Activated CD4-positive, alpha-beta T cell treated with anti-CD3 and anti-CD28 coated beads, Interleukin-2, Interleukin-6, amounts not matched to agents 100 ng/mL and 50 ng/mL, durations not matched to agents 16 hours and 8 hours (primary cell): ENCODE data around the gene DCAF6.

ENCODE experiments used
- DNase-seq: peaks from one replicate; pipeline ENCODE4 v3.0.0-alpha.2; 2020

The DCAF6 gene

DNA sequence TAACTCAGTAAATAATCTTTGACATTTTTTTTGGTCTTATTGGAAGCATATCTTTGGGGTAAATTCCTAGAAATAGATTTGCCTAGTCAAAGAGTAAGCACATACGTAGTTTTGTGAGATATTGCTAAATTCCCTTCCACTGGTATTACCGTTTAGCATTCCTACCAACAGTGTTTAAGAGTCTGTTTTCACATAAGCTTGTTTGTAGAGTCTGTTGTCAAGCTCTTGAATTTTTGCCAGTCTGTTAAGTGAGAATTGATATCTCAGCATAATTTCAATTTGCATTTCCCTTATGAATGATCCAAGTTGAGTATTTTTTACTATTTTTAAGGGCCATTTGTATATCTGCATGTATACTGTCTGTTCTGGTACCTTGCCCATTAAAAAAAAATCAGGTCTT lies 37.3 kb downstream of the DCAF6 start:
- DNase-seq = no peak

DNA sequence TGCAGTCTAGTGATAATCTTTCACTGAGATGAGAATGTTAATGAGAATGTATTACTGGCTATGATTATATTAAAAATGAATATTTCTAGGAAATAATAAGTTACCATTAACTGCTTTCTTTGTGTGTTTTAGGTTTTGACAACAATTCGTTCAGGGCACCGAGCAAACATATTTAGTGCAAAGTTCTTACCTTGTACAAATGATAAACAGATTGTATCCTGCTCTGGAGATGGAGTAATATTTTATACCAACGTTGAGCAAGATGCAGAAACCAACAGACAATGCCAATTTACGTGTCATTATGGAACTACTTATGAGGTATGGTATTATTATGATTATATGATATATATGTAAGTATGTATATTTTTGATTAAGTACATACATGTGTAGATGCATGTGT lies 38.2 kb downstream of the DCAF6 start:
- DNase-seq = no peak

DNA sequence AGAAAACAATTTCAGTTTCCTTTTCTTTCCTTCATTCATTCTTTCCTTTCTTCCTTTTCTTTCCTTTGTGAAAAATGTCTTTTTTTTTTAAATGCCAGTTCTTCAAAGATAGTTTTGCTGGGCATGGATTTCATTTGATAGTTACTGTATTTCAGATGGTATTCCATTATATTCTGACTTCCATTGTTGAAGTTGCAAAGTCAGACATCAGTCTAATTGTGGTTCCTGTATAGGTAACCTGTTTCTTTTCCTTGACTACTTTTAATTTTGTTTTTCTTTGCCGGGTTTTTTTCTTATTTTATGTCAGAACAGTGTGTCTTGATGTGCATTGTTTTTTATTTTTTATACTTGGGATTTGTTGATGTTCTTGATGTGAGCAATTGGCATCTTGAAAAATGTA lies 40.8 kb downstream of the DCAF6 start:
- DNase-seq = no peak

DNA sequence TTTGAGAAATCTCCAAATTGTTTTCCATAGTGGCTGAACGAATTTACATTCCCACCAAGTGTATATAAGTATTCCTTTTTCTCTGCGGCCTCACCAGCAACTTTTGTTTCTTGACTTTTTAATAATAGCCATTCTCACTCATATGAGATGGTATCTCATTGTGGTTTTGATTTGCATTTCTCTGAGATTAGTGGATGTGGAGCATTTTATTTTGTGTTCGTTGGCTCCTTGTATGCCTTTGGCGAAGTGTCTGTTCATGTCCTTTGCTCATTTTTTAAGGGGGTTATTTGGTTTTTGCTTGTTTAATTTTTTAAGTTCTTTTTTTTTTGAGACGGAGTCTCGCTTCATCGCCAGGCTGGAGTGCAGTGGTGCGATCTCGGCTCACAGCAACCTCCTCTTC lies 45.5 kb downstream of the DCAF6 start:
- DNase-seq = no peak

DNA sequence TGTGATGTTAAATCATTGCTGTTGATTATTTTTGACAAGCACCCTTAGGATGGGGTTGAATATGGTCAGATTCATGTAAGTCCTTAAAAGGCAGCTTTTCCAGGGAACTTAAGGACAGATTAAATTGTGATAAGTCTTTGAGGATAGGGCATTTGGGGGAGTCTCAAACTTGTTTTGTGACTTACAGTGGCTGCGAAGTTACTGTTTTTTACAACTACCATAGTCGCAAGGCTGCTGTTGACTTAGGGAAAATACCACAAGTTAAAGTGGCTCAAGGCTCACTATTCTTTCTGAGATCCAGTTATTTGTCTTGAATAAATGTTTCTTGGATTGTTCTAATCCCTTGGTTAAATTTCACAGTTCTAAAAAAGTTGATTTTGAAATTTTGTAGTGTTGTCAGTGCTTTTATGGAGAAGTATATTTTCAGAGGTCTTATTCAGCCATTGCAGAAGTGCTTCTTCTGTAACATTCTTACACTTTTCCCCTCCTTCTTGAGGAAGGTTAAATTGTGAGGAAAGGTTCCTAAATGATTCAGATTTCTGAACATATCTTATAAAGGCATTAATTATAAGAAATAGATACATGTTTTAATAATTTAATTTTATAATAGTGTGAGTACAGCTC lies 47.4 kb downstream of the DCAF6 start:
- DNase-seq = no peak

DNA sequence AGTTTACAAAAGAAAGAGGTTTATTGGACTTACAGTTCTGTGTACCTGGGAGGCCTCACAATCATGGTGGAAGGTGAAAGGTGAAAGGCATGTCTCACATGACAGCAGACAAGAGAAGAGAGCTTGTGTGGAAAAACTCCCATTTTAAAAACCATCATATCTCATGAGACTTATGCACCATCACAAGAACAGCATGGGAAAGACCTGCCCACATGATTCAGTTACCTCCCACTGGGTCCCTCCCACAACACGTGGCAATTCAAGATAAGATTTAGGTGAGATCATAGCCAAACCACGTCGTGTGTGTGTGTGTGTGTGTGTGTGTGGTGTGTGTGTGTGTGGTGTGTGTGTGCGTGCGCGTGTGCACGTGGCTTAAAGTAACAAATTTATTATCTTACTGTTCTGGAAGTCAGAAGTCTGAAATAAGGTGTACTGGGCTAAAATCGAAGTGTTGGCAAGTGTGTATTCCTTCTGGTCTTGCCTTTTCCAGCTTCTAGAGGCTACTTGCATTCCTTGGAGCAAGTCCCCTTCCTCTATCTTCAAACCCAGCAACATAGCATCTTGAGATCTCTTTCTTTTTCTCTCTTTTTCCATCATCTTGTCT lies 48.5 kb downstream of the DCAF6 start:
- peak; percentile 1 for DNase-seq

DNA sequence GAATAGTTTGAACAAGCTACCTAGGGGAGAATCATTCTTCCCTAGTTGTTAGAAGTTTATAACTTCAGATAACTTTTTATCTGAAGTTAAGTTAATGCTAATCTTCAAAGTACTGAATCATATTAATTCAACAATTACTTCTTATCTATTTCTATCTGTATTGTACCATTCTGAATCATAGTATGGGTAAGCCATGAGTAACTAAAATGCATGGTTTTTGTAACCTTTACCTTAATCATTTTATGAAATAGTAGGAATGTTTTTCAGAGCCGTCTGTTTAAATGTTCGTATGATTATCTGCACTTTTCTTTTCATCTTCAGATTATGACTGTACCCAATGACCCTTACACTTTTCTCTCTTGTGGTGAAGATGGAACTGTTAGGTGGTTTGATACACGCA lies 50.7 kb downstream of the DCAF6 start:
- no peak for DNase-seq

DNA sequence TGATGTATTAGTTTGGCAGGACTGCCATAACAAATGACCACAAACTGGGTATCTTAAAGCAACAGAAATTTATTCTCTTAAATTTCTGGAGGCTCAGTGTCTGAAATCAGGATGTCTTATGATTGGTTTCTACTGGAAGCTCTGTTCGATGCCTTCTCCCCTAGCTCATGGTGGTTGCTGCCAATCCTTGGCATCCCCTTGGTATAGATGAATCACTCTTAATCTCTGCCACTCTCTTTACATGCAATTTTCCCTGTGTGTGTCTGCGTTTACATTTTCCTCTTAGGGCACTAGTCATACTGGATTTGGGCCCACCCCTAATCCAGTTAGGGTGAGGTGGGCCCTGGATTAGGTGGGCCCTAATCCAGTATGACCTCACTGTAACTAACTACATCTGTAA lies 55.1 kb downstream of the DCAF6 start:
- no peak for DNase-seq

DNA sequence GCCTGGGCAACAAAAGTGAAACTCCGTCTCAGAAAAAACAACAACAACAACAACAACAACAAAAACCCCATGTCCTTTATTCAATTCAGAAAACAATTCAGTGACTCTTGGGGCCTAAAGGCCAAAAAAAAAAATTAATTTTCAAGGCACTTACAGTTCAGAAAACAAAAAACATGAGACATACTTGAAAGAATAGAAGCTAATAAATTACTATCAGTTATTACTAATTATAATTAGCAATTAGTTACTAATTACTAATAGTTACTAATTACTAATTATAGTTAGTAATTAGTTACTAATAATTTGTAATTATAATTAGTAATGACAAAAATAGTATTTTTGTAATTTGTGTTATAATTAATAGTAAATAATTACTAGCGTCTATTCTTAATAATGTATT lies 57.2 kb downstream of the DCAF6 start:
- no peak for DNase-seq

DNA sequence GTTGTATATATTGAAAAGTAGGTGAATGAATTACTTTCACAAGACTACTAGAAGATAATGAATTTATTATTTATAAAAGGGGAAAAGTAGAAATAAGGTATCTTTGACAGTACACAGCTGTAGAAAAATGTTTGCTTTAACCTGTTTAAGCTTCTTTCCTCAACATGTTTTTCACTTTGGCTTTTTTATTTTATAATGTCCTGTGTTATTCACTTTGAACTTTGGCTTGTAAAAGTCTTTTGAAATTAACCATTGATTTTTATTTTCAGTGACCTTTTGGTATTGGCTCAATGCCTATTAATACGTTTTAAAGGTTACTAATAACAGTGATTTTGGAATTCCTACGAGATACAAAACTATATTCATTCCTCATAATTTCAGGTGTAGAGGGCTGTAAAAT lies 58.1 kb downstream of the DCAF6 start:
- DNase-seq = no peak

DNA sequence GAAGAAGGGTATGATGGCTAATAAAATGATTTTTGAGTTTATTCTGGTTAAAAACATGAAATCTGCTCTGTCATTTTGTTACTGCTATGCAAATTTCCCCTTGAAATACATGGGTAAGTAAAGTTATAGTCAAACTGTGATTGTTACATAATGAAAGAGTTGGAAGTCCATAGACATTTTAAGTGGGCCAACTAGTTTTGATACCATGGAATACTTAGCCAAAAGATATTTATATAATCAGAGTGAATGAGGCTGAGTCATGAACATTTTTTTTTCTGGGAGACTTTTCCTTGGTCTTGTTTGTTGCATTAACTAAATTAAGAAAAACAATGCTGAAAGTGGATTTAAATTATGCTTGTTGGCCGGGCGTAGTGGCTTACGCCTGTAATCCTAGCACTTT lies 58.6 kb downstream of the DCAF6 start:
- DNase-seq = no peak

DNA sequence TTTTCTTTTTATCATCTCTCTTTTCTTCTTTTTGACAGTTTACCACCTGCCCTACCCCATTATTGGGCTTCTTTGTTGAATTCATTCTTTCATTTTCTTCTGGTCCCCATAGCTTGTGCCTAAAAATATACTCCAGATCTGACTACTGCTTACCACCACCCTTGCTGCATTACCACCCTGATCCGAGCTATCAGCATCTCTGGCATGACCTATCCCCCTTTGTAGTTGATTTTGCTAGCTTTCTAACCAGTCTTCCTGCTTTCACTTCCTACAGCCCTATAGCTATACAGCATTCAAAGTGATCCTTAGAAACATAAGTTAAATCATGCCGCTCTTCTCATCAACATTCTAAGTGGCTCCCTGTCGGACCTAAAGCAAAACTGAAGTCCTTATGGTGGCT lies 59.8 kb downstream of the DCAF6 start:
- DNase-seq = no peak

DNA sequence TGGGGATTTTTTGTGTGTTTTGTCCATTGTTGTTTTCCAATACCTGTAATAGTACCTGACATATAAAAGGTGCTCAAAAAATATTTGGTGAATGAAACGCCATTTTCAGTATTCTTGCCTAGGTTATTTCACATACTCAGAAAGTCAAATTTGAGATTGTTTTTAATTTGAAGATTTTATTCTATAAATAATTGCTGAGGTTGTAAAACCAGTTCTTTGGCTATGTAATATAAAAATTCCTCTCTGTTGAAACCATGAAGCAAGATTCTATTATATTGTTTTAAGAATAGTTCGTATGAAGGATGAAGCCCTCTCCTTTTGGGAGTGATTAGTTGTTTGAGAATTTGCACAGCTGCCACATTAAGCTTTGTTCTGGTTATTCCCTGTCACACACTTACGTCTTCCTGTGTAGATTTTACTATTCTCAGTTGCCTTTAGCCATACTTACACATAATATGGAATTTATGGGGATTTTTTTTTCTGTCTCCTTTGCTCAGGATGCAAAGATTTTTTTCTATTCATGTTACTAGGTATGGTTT lies 60.6 kb downstream of the DCAF6 start:
- no peak for DNase-seq

DNA sequence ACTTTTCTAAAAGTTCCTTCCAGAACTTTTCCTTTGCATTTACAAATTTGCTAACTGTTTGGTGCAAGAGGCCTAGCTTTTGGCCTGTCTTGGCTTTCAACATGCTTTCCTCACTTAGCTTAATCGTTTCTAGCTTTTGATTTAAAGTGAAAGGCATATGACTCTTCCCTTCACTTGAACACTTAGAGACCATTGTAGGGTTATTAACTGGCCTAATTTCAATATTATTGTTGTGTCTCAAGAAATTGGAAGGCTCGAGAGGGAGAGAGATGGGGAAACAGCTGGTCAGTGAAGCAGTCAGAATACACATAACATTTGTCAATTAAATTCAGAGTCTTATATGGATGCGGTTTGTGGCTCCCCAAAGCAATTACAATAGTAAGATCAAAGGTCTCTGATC lies 63.4 kb downstream of the DCAF6 start:
- no peak for DNase-seq

DNA sequence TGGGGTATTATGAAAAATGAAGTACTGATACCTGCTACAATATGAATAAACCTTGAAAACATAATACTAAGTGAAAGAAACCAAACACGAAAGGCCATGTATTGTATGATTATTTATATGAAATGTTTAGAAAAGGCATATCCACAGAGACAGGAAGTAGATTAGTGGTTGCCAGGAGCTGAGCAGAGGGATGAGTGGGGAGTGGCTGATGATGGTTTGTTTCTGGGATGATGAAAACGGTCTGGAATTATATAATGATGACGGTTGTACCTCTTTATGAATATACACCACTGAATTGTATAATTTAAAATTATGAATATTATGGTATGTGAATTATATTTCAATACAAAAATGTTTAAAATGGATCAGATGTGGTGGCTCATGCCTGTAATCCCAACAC lies 64.2 kb downstream of the DCAF6 start:
- no peak for DNase-seq

DNA sequence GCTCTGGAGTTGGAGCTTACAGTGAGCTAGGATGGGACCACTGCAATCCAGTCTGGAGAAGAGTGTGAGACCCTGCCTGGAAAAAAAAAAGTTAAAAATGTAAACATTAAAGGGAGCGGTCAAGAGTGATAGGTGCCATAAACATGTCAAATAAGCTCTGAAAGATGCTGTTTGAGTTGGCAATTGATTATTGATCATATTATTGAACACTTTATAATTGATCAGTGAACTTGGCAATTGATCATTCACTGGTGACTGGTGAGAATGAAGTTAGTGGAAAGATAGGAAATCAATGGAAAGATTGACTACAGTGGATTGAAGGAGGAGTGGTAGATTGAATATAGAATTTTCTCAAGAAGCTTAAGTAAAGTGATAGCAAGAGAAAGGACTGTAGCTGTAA lies 64.7 kb downstream of the DCAF6 start:
- no peak for DNase-seq

DNA sequence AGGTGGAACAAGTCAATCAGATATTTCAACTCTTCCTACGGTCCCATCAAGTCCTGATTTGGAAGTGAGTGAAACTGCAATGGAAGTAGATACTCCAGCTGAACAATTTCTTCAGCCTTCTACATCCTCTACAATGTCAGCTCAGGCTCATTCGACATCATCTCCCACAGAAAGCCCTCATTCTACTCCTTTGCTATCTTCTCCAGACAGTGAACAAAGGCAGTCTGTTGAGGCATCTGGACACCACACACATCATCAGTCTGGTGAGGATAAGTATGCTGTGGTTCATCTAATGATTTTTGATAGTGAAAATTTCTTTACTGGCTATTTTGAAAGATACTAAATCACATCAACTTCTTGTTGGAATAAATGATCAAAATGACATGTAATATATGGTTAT lies 68.0 kb downstream of the DCAF6 start:
- DNase-seq = no peak

DNA sequence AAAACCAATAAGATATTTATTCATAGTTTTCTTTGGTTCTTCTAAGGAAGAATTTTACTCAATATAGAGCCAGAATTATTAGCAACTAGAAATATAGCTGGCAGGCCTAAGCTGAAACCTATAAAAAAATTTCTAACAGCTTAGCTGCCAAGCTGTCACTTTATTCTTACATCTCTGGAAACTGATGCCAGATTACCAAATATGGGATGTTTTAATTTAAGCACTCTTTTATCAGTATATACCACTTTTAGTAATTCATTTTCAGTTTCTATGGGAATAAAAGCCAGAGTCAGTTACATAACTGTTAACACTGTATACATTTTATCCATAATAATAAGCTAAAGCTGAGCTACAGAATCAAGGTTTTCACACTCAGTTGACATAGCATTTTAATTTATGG lies 69.0 kb downstream of the DCAF6 start:
- no peak for DNase-seq

DNA sequence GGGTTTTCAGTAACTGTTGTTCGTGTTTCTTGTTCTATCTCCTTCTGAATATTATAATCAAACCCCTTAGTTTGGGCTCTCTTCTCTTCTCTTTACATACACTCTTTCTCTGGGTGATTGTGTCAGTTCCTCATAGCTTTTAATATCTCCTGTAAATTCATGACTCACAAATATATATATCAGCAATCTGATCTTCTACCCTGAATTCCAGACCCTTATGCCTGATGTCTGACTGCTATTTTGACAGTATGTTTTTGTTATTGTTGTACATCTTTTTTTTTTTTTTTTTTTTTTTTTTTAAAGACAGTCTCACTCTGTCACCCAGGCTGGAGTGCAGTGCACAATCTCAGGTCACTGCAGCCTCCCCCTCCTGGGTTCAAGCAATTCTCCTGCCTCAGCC lies 71.2 kb downstream of the DCAF6 start:
- DNase-seq = no peak

DNA sequence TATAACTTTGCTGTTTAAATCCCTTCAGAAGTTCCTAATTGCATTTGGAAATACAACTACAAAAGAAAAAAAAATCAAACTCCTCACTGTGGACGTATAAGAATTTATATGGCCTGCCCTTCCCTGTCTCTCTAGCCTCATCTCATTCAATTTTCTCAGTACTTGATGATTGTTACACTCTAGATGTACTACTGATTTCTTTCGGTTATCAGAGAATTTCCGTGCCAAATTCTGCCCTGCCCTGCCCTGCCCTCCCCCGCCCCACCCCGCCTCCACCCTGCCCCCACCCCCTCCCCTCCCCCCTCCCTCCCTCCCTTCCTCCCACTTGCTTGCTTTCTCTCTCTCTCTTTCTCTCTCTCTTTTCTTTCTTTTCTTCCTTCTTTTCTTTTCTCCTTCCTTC lies 72.1 kb downstream of the DCAF6 start:
- DNase-seq = no peak

DNA sequence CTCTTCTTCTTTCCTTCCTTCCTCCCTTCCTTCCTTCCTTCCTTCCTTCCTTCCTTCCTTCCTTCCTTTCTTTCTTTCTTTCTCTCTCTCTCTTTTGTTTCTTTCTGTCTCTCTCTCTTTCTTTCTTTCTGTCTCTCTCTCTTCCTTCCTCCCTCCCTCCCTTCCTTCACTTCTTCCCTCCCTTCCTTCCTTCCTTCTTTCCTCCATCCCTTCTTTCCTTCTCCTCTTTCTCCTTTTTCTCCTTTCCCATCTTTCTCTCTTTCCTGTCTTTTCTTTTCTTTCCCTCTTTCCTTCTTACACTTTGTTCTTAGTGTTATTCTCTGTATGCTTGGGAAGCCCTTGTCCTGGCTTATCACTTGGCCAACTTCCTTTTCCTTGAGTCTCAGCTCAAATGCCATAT lies 72.8 kb downstream of the DCAF6 start:
- no peak for DNase-seq

DNA sequence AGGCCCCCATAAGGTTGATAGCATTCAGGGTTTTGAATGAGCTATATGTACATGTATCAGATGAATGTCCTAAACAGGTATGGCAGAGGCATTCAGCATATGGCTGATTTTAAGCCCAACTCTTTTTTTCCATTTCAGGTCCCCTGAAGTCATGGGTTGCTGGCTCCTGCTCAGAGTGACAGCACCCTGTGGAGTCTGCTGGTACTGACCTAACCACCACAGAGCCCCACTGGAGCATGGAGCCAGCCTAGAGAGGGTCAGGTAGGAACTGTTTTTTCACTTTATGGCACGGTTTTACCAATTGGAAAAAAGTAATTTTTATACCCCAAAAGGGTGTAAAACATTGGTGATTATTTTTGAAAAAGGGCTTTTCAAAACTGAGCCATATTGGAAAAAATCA lies 82.9 kb downstream of the DCAF6 start:
- no peak for DNase-seq

DNA sequence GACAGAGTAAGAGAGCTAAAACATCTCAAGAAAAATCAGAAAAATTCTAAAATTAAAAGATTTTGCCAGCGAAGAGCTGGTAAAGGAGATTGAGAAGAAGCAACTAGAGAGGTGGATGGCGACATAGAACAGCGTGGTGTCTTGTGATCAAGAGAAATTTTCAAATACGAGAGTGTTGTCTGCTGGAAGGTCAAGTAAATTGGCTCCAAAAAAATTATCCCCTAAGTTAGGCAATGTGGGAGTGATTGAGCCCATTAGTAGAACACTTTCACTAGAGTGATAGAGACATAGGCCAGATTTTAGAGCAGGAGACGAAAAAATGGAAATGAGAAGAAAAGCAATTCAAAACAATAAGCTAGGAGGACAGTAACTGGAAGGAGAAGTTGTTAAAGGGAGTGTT lies 94.7 kb downstream of the DCAF6 start:
- DNase-seq = no peak

DNA sequence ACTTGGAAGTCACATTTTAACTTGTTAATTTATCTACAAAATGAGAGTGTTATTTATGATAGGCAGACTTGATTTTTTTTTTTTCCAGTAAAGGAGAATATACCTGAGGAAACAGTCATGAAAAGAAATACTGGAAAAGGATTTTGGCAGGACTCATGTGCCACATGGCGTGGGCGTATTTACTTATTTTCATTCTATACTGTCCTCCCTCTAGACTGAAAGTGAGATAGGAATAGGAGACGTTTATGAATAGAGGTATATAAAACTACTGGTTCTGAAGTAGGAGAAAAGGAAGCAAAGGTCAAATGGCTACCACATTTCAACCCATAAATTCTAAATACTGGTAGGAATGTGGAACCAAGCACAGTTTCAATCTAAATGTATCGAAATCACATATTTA lies 95.1 kb downstream of the DCAF6 start:
- DNase-seq = no peak

DNA sequence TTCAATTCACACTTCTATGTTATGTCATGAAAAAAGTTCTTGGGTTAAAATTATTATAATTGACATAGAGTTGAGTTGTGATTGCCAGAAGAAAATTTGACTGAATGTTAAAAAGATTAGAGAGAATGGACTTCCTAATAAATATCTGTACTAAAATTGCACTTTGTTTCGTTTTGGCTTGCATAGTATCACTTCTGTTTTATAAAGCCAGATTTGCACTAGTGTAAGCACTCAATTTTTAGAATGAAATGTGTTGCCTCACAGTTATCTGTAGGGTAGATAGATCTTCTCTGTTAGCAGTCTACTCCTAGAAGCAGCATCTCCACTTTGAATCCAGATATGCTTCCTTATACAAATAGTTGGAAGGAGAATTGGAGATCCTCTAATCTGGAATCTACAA lies 95.5 kb downstream of the DCAF6 start:
- DNase-seq = no peak
